Activated CD4-positive, alpha-beta T cell treated with anti-CD3 and anti-CD28 coated beads for 36 hours (primary cell): Measurements from ENCODE around the gene ZNF320. TPM values are rescaled to one million over a fixed set of nuclear protein-coding genes. Genes with fewer than 3 reads are reported as not detected.
"Not testable (repeated sequence)": the region's sequence is repeated elsewhere in the genome, so short reads cannot be mapped to it uniquely, and the experiment has no call there.

ENCODE experiments used
- ATAC-seq: fragments of 200-7000 bp; cut with Tn5 transposase; one replicate; pipeline ENCODE4 v1.10.0; 2021; ENCODE audit warnings: mild to moderate bottlenecking, moderate library complexity
- CTCF ChIA-PET: fragments of 350-600 bp; sonication (Branson Sonifier 250); formaldehyde crosslinking; loops from one replicate; lab custom pipeline; 2021; ENCODE audit warnings: antibody characterized with exemption; lab: Charles Lee
- POLR2A ChIA-PET: fragments of 350-600 bp; sonication (Branson Sonifier 250); formaldehyde crosslinking; loops from one replicate; lab custom pipeline; 2021; ENCODE audit warnings: antibody characterized with exemption, inconsistent platforms; lab: Charles Lee
- DNase-seq: peaks from one replicate; pipeline ENCODE4 v3.0.0-alpha.2; 2020
- H3K27ac Mint-ChIP-seq: one replicate; pipeline ENCODE4 v1.8.0; 2021; ENCODE audit warnings: mixed read lengths
- H3K27me3 Mint-ChIP-seq: one replicate; pipeline ENCODE4 v1.8.0; 2021; ENCODE audit warnings: mixed read lengths
- H3K36me3 Mint-ChIP-seq: one replicate; pipeline ENCODE4 v1.8.0; 2021; ENCODE audit warnings: low read depth, mixed read lengths
- H3K4me1 Mint-ChIP-seq: one replicate; pipeline ENCODE4 v1.8.0; 2021; ENCODE audit warnings: mixed read lengths
- H3K4me3 Mint-ChIP-seq: one replicate; pipeline ENCODE4 v1.8.0; 2021; ENCODE audit warnings: mild to moderate bottlenecking, moderate library complexity, mixed read lengths
- H3K9me3 Mint-ChIP-seq: one replicate; pipeline ENCODE4 v1.8.0; 2021; ENCODE audit warnings: low read depth, mixed read lengths
- intact Hi-C, 2 experiments: fragments of 100-400 bp; cut with DNase I in 1 of 2; cut with micrococcal nuclease in 1 of 2; formaldehyde crosslinking; loops; one replicate each; pipeline versions ENCODE4 v1.14.2 to v1.15.1; 2022 to 2024; cut with DNase I, micrococcal nuclease
- total RNA-seq, 2 experiments: library from RNA; stranded (reverse); gene quantifications; one replicate each; pipeline ENCODE4 v1.2.3, GENCODE V29; 2021

ZNF320 gene
- 10 to 100 TPM; 10.8 to 12.2 TPM for total RNA-seq

GRCh38 chr19:52897138-52897935 lies at the start of gene ZNF320:
Gene ZNF320, minus strand, starts transcription at chr19:52897635. Its CDS starts 7,380 bp downstream, at chr19:52890255.
- CTCF ChIA-PET = interaction anchor here (1.0 kb wide), 1 partner anchor 13 kb away, joined by 3 read pairs; no protein-coding TSS in a partner anchor
- Mint-ChIP-seq H3K4me1 (peaks cover 31% of the 10 kb centered on the region), H3K36me3 (peaks cover 32% of the 10 kb centered on the region)

GRCh38 chr19:52946322-52947310 lies 49.2 kb upstream of the ZNF320 start:
- Mint-ChIP-seq H3K4me3 (no peak overlapping the region), H3K4me1 (peaks cover 3% of the 10 kb centered on the region), H3K27ac (no peak overlapping the region), H3K36me3 (peaks cover 42% of the 10 kb centered on the region), H3K27me3 (no peaks in the 10 kb centered on the region), H3K9me3 (peaks cover 32% of the 10 kb centered on the region)
- intact Hi-C loops = no loop called here
- POLR2A ChIA-PET = interaction anchor here (1.4 kb wide), 1 partner anchor 16 kb away, joined by 4 read pairs; the partner anchor contains the start of gene ZNF816
- ATAC-seq (no peak), DNase-seq (peak; percentile 20)
- CTCF ChIA-PET = no interaction called here

More at GRCh38 chr19:52897138-52897935, at the start of gene ZNF320:
- Mint-ChIP-seq H3K4me3 (peak within 1 kb of the TSS; percentile 88), H3K27ac (peak within 1 kb of the TSS; percentile 93), H3K9me3 (no peaks in the 10 kb centered on the region), H3K27me3 (no peaks in the 10 kb centered on the region)
- peak; percentile 100 for ATAC-seq
- intact Hi-C loops = loop anchor here (1.0 to 5.0 kb wide), 13 partner anchors 25 to 470 kb away; partner anchors contain the start of genes ZNF816 (in 2 of the 2), ZNF888 (in 2 of the 2), ZNF160 (in 1 of the 2) and ZNF468 (in 1 of the 2)
- POLR2A ChIA-PET = interaction anchor here (0.6 to 1.0 kb wide), 3 partner anchors 39 to 1552 kb away, joined by 3 read pairs; partner anchors contain the start of gene LENG8
- peak; percentile 98 for DNase-seq

- peaks cover 10% of the 10 kb centered on the region for H3K4me1 Mint-ChIP-seq
- ATAC-seq (no peak), DNase-seq (no peak)
- CTCF ChIA-PET = no interaction called here
- no peak overlapping the region for H3K4me3 Mint-ChIP-seq
- H3K27ac Mint-ChIP-seq = no peak overlapping the region
- H3K36me3 Mint-ChIP-seq = peaks cover 38% of the 10 kb centered on the region
- intact Hi-C loops = no loop called here
- H3K27me3 Mint-ChIP-seq = no peaks in the 10 kb centered on the region
- H3K9me3 Mint-ChIP-seq = peaks cover 25% of the 10 kb centered on the region
- POLR2A ChIA-PET = no interaction called here
Observed at GRCh38 chr19:52945652-52946321, 48.4 kb upstream of the ZNF320 start.

GRCh38 chr19:52944703-52945493 lies 47.5 kb upstream of the ZNF320 start:
- H3K27me3 Mint-ChIP-seq, DNase-seq, H3K4me3 Mint-ChIP-seq, H3K27ac Mint-ChIP-seq, ATAC-seq, H3K4me1 Mint-ChIP-seq, POLR2A ChIA-PET, CTCF ChIA-PET: not testable (repeated sequence)
- Mint-ChIP-seq H3K36me3 (peaks cover 29% of the 10 kb centered on the region), H3K9me3 (peaks cover 16% of the 10 kb centered on the region)
- intact Hi-C loops = loop anchor here in 1 of 2 experiments (5.0 kb wide), 3 partner anchors 88 to 1243 kb away; partner anchors contain the start of gene ZNF468

- ChIA-PET POLR2A (no interaction called here), CTCF (no interaction called here)
- Mint-ChIP-seq H3K4me3 (no peak overlapping the region), H3K9me3 (peaks cover 10% of the 10 kb centered on the region), H3K36me3 (peaks cover 25% of the 10 kb centered on the region), H3K27me3 (no peaks in the 10 kb centered on the region), H3K4me1 (peaks cover 11% of the 10 kb centered on the region), H3K27ac (no peak overlapping the region)
- DNase-seq = no peak
- intact Hi-C loops = loop anchor here in 1 of 2 experiments (2.0 to 5.0 kb wide), 5 partner anchors 87 to 1242 kb away; partner anchors contain the start of genes ZNF468, ZNF766 and ZNF845
- ATAC-seq = no peak
Observed at GRCh38 chr19:52943884-52944643, 46.6 kb upstream of the ZNF320 start.

- intact Hi-C loops = loop anchor here in 1 of 2 experiments (2.0 to 5.0 kb wide), 5 partner anchors 86 to 1241 kb away; partner anchors contain the start of genes ZNF468, ZNF766 and ZNF845
- no peak overlapping the region for H3K27ac Mint-ChIP-seq
- peaks cover 31% of the 10 kb centered on the region for H3K36me3 Mint-ChIP-seq
- peaks cover 18% of the 10 kb centered on the region for H3K4me1 Mint-ChIP-seq
- POLR2A ChIA-PET = interaction anchor here (0.6 kb wide), 2 partner anchors 20 to 573 kb away, joined by 3 to 5 read pairs; partner anchors contain the start of gene ZNF880
- H3K27me3 Mint-ChIP-seq = no peaks in the 10 kb centered on the region
- H3K4me3 Mint-ChIP-seq = peak overlapping the region; percentile 90
- ATAC-seq = no peak
- CTCF ChIA-PET = interaction anchor here (0.6 kb wide), 1 partner anchor 139 kb away, joined by 3 read pairs; no protein-coding TSS in a partner anchor
- DNase-seq = no peak
- peaks cover 16% of the 10 kb centered on the region for H3K9me3 Mint-ChIP-seq
Observed at GRCh38 chr19:52943134-52943883, 45.9 kb upstream of the ZNF320 start.

- ATAC-seq = peak; percentile 99
- intact Hi-C loops = loop anchor here (1.0 to 5.0 kb wide), 15 partner anchors 19 to 1240 kb away; partner anchors contain the start of genes ZNF816 (in 2 of the 2), ZNF160 (in 1 of the 2), ZNF28 (in 1 of the 2) and ZNF320 (in 1 of the 2)
- peaks cover 30% of the 10 kb centered on the region for H3K36me3 Mint-ChIP-seq
- H3K27me3 Mint-ChIP-seq = no peaks in the 10 kb centered on the region
- peaks cover 14% of the 10 kb centered on the region for H3K9me3 Mint-ChIP-seq
- peak; percentile 97 for DNase-seq
- H3K4me1 Mint-ChIP-seq = peaks cover 18% of the 10 kb centered on the region
- CTCF ChIA-PET = interaction anchor here (0.6 kb wide), 1 partner anchor 140 kb away, joined by 3 read pairs; no protein-coding TSS in a partner anchor
- H3K4me3 Mint-ChIP-seq = peak overlapping the region; percentile 90
- POLR2A ChIA-PET = interaction anchor here (0.6 kb wide), 2 partner anchors 21 to 573 kb away, joined by 3 to 5 read pairs; partner anchors contain the start of gene ZNF880
- peak overlapping the region; percentile 91 for H3K27ac Mint-ChIP-seq
Observed at GRCh38 chr19:52942386-52943133, 45.1 kb upstream of the ZNF320 start.

GRCh38 chr19:52941941-52942385 lies 44.5 kb upstream of the ZNF320 start:
- H3K36me3 Mint-ChIP-seq = peaks cover 36% of the 10 kb centered on the region
- peaks cover 18% of the 10 kb centered on the region for H3K4me1 Mint-ChIP-seq
- H3K9me3 Mint-ChIP-seq = peaks cover 15% of the 10 kb centered on the region
- H3K27ac Mint-ChIP-seq = peak overlapping the region; percentile 91
- H3K27me3 Mint-ChIP-seq = no peaks in the 10 kb centered on the region
- intact Hi-C loops = loop anchor here (1.0 to 5.0 kb wide), 15 partner anchors 19 to 1240 kb away; partner anchors contain the start of genes ZNF320 (in 2 of the 2), ZNF816 (in 2 of the 2), ZNF160 (in 1 of the 2) and ZNF28 (in 1 of the 2)
- ATAC-seq = peak; percentile 52
- ChIA-PET POLR2A (no interaction called here), CTCF (no interaction called here)
- DNase-seq = peak; percentile 45
- H3K4me3 Mint-ChIP-seq = peak overlapping the region; percentile 90
